Small intestine (tissue), 7 donors: ENCODE results near the gene PSMB3. TPM values are rescaled to one million over a fixed set of nuclear protein-coding genes. Genes with fewer than 3 reads are reported as not detected.
A peak's percentile ranks its signal among the peaks of the same experiment; 100 is the strongest.

ENCODE experiments used
- DNase-seq, 2 donors: peaks; one replicate each; pipeline versions ENCODE4 v3.0.0 to v3.0.0-alpha.2; 2013
- FAIRE-seq: peaks from 2 replicates; lab custom pipeline; 2012; peaks lifted over from hg19 to GRCh38; lab: Jason Lieb, UNC
- H3K27ac ChIP-seq, 3 donors: one replicate each; pipeline ENCODE4 v1.5.1; 2013; ENCODE audit warnings: low read length in 2 of 3, mild to moderate bottlenecking in 2 of 3, control low read depth in 1 of 3, inconsistent platforms in 1 of 3, low read depth in 1 of 3, moderate library complexity in 1 of 3
- H3K27me3 ChIP-seq, 3 donors: one replicate each; pipeline ENCODE4 v1.6.1; 2013; ENCODE audit warnings: low read length in 3 of 3, inconsistent platforms in 1 of 3; ENCODE audit not compliant: control insufficient read depth in 3 of 3, insufficient read depth in 3 of 3
- H3K36me3 ChIP-seq, 3 donors: one replicate each; pipeline ENCODE4 v1.6.1; 2013; ENCODE audit warnings: low read length in 3 of 3, inconsistent platforms in 1 of 3, low read depth in 1 of 3, mild to moderate bottlenecking in 1 of 3, moderate library complexity in 1 of 3; ENCODE audit not compliant: control insufficient read depth in 3 of 3, insufficient read depth in 2 of 3
- H3K4me1 ChIP-seq, 3 donors: one replicate each; pipeline ENCODE4 v1.6.1; 2013; ENCODE audit warnings: low read length in 2 of 3, inconsistent platforms in 1 of 3, low read depth in 1 of 3, mild to moderate bottlenecking in 1 of 3, moderate library complexity in 1 of 3; ENCODE audit not compliant: control insufficient read depth in 3 of 3, insufficient read depth in 2 of 3
- H3K4me3 ChIP-seq, 3 donors: one replicate each; pipeline ENCODE4 v1.5.1; 2013; ENCODE audit warnings: low read length in 3 of 3, control low read depth in 1 of 3, inconsistent platforms in 1 of 3, low read depth in 1 of 3, mild to moderate bottlenecking in 1 of 3, moderate library complexity in 1 of 3
- H3K9me3 ChIP-seq, 2 donors: one replicate each; pipeline ENCODE4 v1.6.1; 2013; ENCODE audit warnings: low read depth in 1 of 2, low read length in 1 of 2; ENCODE audit not compliant: control insufficient read depth in 2 of 2, insufficient read depth in 1 of 2
- WGBS, 3 donors: extraction: QIAGEN DNeasy Blood & Tissue Kit; methylation state at CpG; one replicate each; pipeline ENCODE4 v1.1.7; 2013; 5-methylcytosine and 5-hydroxymethylcytosine counted together
- polyA plus RNA-seq, 4 donors: library from polyadenylated mRNA; stranded (reverse) in 3 of 4; unstranded in 1 of 4; fragments of 200-250 nt in 3 of 4; fragments of 120-200 nt in 1 of 4; gene quantifications; one replicate each; pipeline versions ENCODE4 v1.2.1 to v1.2.3, GENCODE V29; 2013
- donor health status: healthy with polysubstance abuse.
- donor health status: control.
- donor health status: control.
- donor health status: Bipolar disorder and iron deficiency.
- donor health status: healthy.

Gene PSMB3
- polyA plus RNA-seq, 4 donors, result 114 to 310 (median 248) TPM

DNA sequence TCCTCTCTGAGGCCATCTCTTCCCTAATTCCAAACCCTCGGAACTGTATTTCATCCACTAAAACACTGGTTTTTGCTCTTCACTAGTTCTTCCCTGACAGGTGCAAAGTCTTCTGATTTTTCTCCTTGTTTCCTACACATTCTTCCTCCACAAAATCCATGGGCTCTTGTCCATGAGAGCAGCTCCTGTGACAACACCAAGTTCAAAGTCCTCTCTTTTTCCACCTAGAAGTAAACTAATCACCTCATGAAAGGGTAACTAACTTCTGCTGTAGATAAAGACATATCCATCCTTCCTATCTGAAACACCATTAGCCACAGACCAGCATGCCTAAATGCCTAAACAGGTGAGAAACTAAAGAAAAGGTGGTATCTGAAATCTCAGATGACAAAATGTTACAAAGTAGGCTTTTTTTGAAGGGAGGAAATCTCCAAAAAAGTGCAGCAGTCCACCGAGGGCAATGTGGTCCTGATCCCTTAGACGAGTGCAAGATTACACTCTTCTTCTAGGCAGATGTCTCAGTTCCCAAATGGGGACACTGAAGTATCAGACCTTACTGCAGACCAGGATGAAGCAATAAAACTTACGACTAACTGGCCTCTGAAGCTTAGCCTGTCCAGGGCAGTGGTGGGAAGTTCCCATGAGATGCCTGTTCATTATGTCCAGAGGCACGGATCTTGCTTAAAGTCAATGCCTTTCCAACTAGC lies 44.1 kb downstream of the PSMB3 start:
- Histone ChIP-seq H3K4me3 (no peak overlapping the region), H3K27me3 (no peaks in the 10 kb centered on the region), H3K36me3 (peaks cover under 1 to 26% (median 2%) of the 10 kb centered on the region in 3 donors), H3K9me3 (no peaks in the 10 kb centered on the region), H3K4me1 (peaks cover 11 to 31% (median 12%) of the 10 kb centered on the region in 3 donors), H3K27ac (peak overlapping the region in 1 of 3 donors; percentile 65)
- FAIRE-seq, result no peak
- 37 to 58% (median 54%) methylated on average over 5 of the region's 5 CpGs for WGBS, 3 donors
- DNase-seq, result peak; percentile 49 to 76

DNA sequence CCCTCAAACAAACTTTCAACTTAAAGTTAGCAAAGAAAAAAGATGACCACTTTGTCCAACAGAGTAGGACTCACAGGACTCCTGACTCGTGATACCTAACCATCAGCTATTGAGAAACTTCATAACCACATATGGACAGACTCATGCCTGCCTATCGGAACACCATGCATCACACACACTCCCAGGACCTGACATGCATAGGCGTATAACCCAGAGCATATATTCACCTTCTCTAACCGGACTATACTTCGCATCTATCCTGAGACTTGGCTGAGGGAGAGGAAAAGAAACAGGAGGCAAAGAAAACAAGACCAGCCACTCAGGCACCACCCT lies 44.6 kb downstream of the PSMB3 start:
- Histone ChIP-seq H3K9me3 (no peaks in the 10 kb centered on the region), H3K27me3 (no peaks in the 10 kb centered on the region), H3K36me3 (peaks cover 5 to 23% (median 7%) of the 10 kb centered on the region in 3 donors), H3K4me3 (no peak overlapping the region), H3K27ac (peak overlapping the region in 1 of 3 donors; percentile 10), H3K4me1 (peaks cover 11 to 31% (median 12%) of the 10 kb centered on the region in 3 donors)
- DNase-seq (peak in 1 of 2 donors; percentile 17), FAIRE-seq (no peak)
- WGBS, 3 donors, result 81 to 90% (median 89%) methylated on average over 5 of the region's 5 CpGs

DNA sequence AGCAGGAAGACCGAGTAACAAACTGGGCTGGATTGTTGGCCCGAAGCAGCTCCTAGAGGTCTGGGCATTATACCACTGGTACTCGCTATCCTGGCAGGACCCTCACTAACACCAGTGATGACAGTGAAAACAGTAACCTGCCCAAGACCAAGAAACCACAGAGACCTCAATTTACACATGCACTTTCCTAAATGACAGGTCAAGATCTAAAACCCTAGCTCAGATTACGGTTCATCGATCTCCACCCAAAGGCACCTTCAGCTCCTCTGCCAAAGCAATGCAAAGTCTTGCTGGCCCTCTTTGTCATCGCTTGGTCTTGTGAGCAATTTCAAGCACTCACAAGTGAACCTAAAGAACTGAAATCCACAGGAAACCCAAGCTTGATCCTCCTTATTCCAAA lies 45.3 kb downstream of the PSMB3 start:
- Histone ChIP-seq H3K4me1 (peaks cover 11 to 31% (median 12%) of the 10 kb centered on the region in 3 donors), H3K36me3 (peaks cover 7 to 22% (median 9%) of the 10 kb centered on the region in 3 donors), H3K27me3 (no peaks in the 10 kb centered on the region), H3K9me3 (no peaks in the 10 kb centered on the region), H3K27ac (peak overlapping the region in 2 of 3 donors; percentile 7 to 76), H3K4me3 (peak overlapping the region in 2 of 3 donors; percentile 67 to 78)
- DNase-seq, result no peak
- FAIRE-seq, result no peak
- 78 to 86% (median 86%) methylated on average over 6 of the region's 6 CpGs for WGBS, 3 donors

DNA sequence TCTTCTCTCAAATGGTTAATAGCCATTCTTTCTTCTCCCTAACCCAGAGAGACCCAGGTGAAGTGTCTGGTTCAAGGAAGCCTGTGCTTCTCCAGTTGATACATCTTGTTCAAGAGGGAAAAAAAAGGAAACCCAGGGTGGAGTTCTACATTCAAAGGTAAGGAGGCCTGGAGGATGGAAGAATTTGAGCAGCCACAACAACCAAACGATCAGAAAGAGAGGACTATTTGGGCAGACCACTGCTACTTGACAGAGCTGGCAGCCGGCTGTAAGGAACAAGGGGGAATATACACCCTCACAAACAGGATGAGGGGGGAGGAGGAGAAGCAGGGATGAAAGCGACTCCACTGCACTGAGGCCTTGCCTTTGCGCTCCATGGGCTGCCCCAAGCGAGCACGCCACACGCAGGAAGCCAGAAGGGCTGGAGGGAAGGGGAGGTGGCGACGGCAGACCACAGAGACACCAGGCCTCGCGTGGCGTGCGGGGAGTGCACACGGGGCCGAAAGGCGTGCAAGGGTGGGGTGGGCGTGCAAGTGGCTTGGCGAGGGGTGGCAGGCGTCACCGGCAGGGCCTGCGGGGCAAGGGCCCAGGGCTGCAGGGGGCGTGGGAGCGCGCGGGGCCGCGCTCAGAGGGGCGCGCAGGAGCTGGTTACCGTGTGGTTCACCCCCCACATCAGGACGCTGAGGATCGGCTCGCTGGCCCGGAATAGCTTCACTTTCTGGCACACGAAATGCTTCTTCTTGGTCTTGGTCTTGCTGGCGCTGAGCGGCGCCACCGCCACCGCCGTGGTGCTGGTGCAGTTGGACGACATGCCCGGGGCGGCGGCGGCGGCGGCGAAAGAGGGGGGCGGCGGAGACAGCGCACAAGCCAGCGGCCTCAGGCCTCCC lies 46.3 kb downstream of the PSMB3 start:
- peak in 1 of 2 donors; percentile 51 for DNase-seq
- 0 to 1% (median 0%) methylated on average over 34 to 53 of the region's 53 CpGs for WGBS, 3 donors

DNA sequence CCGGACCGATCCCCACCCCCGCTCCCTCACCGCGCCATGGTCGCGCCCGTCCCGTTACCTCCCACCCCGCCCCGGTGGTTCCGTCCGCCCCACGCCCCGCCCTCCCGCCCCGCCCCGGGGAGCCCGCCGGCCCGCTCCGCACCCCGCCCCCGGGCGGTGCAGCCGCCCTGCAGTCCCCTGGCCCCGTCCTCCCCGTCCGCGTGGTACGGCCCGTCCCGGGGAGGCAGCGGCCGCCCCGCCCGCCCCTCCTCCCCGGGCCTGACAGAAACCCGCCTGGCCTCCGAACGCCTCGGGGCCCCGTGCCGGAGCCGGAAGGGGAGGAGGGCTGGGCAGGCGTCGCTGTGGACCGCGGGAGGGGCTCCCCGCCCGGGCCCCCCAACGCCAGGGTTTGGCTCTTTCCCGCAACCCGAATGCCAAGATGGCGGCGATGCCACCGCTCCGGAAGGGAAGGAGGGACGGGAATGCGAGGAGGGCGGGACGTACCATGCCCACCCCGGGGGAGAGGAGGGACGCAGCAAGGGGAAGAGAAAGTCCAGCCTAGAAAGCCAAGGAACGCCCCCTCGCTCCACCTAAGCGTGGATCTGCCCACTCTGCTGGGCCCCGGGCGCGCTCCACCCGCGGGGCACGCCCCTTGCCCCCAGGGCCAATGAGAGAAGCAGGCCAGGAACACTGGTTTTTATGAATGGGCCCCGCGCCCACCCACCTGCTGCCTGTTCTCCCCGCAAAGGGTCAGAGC lies 47.1 kb downstream of the PSMB3 start, which contains the start of gene PIP4K2B:
PIP4K2B (minus strand) TSS at position 56 of the 736 bp plus-strand sequence. CDS start 132 bp downstream, outside the sequence.
- Histone ChIP-seq H3K4me1 (peaks cover 11 to 31% (median 12%) of the 10 kb centered on the region in 3 donors), H3K27me3 (no peaks in the 10 kb centered on the region), H3K4me3 (peak within 1 kb of the TSS; percentile 67 to 88 (median 78)), H3K36me3 (peaks cover 10 to 28% (median 10%) of the 10 kb centered on the region in 3 donors), H3K27ac (peak within 1 kb of the TSS; percentile 94 to 99 (median 96)), H3K9me3 (no peaks in the 10 kb centered on the region)
- peak; percentile 97 to 99 for DNase-seq
- 1 to 2% (median 1%) methylated on average over 38 to 76 of the region's 76 CpGs for WGBS, 3 donors
- FAIRE-seq, result no peak

More for the DNA sequence above, 46.3 kb downstream of the PSMB3 start:
- Histone ChIP-seq H3K9me3 (no peaks in the 10 kb centered on the region), H3K27ac (peak overlapping the region; percentile 38 to 90 (median 76)), H3K36me3 (peaks cover 9 to 25% (median 9%) of the 10 kb centered on the region in 3 donors), H3K4me3 (peak overlapping the region; percentile 67 to 88 (median 78)), H3K4me1 (peaks cover 11 to 31% (median 12%) of the 10 kb centered on the region in 3 donors), H3K27me3 (no peaks in the 10 kb centered on the region)
- no peak for FAIRE-seq

DNA sequence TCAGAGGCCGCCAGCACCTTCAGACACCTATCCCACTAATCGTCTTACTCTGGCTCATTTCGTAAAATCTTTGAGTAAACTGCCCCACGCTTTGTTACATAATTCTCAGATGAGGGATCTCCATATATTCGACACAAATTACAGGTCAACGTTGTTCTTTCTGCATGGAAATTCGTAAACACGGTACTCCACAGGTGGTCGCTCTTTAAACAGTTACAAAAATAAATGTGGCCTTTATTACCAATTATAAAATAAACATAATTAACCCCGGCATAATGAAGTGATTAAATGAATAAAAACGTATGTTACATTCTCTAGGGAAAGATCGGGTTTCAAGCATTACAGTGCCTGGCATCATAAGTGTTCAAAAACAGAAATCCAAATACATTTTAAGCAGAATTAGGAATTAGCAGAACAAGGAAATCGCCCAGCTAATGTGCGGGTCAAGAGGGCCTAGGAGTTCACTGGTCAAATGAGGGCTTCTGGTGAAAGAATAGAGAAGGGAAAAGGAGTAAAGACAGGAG lies 47.8 kb downstream of the PSMB3 start:
- DNase-seq, result no peak
- no peak for FAIRE-seq
- Histone ChIP-seq H3K4me3 (peak overlapping the region; percentile 53 to 88 (median 78)), H3K36me3 (peaks cover 10 to 28% (median 10%) of the 10 kb centered on the region in 3 donors), H3K4me1 (peaks cover 11 to 31% (median 12%) of the 10 kb centered on the region in 3 donors), H3K27me3 (no peaks in the 10 kb centered on the region), H3K9me3 (no peaks in the 10 kb centered on the region), H3K27ac (peak overlapping the region; percentile 94 to 99 (median 96))
- 16 to 22% (median 18%) methylated on average over 14 of the region's 14 CpGs for WGBS, 3 donors

DNA sequence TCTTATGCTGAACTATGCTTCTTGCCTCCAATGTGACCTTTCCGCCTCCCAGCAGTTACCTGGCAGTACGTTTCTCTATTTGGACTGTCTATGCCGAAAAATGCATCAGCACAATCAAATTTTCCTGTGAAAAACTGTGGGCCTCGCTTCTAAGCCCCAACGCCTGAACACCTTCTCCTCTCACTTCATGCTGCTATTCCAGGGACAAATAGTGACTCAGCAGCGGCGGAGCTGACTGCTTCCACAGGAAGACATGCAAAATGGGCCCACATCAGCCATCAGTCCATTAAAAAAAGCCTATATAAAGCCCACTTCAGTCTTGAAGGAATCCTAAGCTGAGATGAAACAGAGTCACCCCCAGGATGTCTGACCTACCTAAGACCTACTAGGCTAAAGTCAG lies 57.3 kb downstream of the PSMB3 start:
- Histone ChIP-seq H3K4me1 (peaks cover 0 to 4% (median 0%) of the 10 kb centered on the region in 3 donors), H3K36me3 (peaks cover 13 to 91% (median 35%) of the 10 kb centered on the region in 3 donors), H3K27me3 (no peaks in the 10 kb centered on the region), H3K27ac (no peak overlapping the region), H3K9me3 (no peaks in the 10 kb centered on the region), H3K4me3 (no peak overlapping the region)
- FAIRE-seq, result no peak
- no peak for DNase-seq
- WGBS, 3 donors, result 95 to 96% (median 96%) methylated on average over 7 of the region's 7 CpGs
